Mucosa of gallbladder (tissue), 1 donor: ENCODE data around the gene ZC3H12D. TPM values are rescaled to one million over a fixed set of nuclear protein-coding genes. Genes with fewer than 3 reads are reported as not detected.
"Not testable (repeated sequence)": the region's sequence is repeated elsewhere in the genome, so short reads cannot be mapped to it uniquely, and the experiment has no call there.

Experiments used
- DNase-seq: peaks from one replicate; pipeline ENCODE4 v3.0.0-alpha.2; 2020; ENCODE audit warnings: low spot score
- total RNA-seq: library from RNA; stranded (reverse); gene quantifications from one replicate; pipeline ENCODE4 v1.2.1, GENCODE V29; 2021
- donor health status: DM: no; HTN: no; CAD: no.

ZC3H12D gene
- 1.6 TPM for total RNA-seq

DNA sequence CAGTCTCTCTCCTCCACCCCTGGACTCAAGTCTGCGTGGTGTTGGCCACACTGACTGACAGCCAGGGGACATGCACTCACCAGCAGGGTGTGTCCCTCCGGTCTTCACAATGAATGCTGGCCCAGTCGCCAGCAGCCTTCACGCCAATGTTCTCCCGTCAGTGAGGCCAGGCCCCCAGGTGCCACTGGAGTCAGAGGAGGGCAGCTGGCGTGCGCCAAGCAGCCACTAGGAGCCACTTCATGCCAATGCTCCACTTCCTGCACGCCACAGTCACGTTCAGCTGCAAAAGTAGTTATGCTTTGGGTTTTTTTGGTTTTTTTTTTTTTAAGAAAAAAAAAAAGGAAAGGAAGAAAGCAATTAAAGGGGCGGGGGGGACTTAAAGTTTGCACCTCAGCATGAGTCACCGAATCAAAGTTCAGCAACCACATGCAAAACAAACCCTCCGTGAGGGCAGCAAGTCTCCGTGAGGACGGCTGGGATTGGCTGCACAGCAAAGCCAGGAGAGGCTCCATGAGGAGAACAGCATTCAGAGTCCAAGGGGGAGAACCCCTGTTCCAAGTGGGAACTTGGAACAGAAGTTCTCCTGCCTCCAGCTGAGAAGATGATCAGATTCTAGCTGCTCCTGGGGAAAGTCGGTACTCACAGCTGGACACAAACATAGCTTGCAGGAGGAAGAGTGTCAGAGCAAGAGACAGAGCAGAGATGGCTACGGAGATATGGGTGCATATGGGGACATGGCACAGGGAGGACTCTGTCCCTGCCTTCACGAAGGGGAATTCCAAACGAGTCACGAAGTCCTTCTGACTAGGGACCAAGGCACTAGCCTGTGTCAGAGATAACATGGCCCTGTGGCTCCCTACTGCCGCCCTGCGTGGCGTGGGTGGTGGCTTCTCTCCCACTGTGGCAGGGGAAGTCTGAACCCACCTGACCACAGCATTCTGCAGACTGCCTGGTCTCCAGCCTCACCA, at the start of gene ZC3H12D:
Gene ZC3H12D (minus strand): TSS at position 282 of the 968 bp plus-strand sequence. CDS start 10,471 bp downstream, outside the sequence.
- peak; percentile 45 for DNase-seq

- DNase-seq: no peak
Observed at GRCh38 chr6:149529650-149530049, 44.8 kb upstream of the ZC3H12D start.

DNA sequence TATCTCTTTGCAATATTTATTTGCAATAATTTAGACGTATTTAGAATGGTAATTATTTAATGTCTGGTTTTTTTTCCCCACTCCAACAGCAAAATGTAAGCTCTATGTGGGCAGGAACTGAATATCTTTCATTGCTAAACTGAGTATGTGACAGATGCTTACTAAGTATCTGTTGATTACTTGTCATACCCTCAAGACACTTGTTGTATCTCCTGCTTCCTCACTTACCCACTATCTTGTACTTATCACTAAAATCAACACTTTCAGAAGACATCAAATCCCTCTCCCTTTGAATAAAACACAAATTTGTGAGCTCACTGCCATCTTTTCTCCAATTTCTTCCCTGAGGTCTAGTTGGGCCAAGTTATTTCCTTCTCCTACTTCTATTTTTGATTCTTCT, 30.7 kb upstream of the ZC3H12D start:
- no peak for DNase-seq

DNA sequence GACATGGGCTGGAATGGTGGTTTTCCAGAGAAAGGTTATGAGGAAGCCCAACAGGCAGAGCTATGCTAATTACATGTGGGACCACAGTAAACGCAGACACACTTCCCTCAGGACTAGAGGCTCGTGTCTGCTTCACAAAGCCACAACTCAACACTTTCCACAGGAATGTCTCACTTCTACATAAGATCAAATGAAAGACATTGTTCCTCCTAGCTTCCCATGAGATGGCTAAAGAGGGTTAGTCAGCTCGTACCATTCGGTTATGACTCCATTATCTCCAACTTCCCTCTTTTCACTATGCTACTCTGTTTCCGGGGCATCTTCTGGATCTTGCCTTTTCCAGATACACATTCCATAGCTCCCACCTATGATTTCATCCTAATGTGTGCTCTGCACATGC, 29.1 kb upstream of the ZC3H12D start:
- no peak for DNase-seq

- no peak for DNase-seq
Observed at GRCh38 chr6:149510793-149511512, 26.1 kb upstream of the ZC3H12D start.

DNA sequence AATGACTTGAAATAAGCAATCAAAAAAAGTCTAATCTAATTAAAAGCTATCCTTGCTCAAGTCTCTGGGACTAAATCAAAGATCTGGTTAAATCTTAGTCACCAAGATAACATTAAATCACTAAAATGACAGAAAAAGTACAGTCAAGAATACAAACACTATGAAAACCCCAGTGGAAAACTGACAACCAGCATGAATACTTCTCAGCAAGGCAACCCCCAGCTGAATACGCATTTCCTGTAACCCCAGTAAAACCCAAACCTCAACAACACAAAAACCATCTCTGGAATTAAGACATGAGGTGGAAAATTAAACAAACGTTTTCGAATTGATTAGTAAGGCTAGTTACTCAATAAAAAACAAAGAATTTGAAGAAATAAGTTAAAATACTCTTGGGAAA, 23.7 kb upstream of the ZC3H12D start:
- no peak for DNase-seq

DNA sequence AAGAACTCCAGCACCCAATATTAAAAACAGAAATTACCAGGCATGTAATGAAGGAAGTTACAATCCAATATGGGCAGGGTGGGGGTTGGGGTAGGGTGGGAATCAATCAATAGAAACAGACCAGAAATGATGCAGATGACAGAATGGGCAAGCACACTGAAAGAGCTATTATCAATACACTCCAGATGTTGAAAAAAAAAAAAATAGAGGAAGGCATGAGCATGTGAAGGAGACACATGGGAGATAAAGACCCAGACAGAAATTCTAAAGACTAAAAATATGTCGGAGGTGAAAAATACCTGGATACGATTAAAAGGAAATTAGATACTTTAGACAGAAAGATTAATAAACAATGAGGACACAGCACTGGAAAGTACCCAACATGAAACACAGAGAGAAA, 19.1 kb upstream of the ZC3H12D start:
- DNase-seq: no peak

GRCh38 chr6:149503276-149503675, 18.5 kb upstream of the ZC3H12D start:
- DNase-seq: no peak

GRCh38 chr6:149501768-149502167, 17.0 kb upstream of the ZC3H12D start:
- no peak for DNase-seq

DNA sequence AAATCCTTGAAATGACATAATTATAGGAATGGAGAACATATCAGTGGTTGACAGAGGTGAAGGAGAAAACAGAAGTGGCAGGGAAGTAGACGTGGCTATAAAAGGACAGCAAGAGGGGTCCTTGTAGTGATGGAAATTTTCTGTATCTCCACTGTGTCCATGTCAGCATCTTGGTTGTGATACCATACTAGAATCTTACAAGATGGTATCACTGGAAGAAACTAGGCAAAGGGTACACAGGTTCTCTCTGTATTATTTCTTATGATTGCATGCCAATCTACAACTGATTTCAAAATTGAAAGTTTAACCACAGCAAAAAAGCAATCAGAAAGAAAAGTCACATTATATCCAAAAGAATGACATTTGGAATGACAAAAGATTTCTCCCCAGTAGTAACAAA, 16.4 kb upstream of the ZC3H12D start:
- no peak for DNase-seq

DNA sequence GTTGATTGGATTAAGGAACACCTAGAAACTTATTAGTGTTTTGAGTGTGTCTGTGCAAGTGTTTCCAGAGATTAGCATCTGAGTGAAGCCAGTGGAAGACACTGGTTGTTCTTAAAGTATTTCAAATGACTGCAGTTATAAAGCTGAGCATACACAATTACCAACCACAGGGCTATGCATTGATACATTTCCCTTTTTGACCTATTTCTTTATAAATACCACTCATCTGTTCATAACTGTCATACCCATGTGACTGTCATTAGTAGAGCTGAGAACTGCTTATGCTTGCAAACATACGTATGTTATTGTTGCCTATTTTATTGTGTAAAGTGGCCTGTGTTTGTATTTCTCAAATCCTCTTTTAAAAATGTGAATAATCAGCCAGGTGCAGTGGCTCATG, 15.3 kb upstream of the ZC3H12D start:
- no peak for DNase-seq

DNA sequence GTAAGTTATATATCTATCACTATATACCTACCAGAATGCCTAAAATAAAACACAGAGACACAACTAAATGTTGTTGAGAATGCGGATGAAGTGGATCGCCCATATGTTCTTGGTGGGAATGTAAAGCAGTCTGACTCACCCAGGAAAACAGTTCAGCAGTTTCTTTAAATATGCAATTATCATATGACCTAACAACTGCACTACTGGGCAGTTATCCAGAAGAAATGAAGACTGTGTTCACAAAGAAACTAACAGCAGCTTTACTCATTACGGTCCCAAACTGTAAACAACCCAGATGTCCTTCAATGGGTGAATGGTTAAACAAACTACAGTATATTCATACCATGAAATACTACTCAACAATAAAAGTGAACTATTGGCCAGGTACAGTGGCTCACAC, 14.3 kb upstream of the ZC3H12D start:
- no peak for DNase-seq

GRCh38 chr6:149497365-149497764, 12.6 kb upstream of the ZC3H12D start:
- DNase-seq: no peak

DNA sequence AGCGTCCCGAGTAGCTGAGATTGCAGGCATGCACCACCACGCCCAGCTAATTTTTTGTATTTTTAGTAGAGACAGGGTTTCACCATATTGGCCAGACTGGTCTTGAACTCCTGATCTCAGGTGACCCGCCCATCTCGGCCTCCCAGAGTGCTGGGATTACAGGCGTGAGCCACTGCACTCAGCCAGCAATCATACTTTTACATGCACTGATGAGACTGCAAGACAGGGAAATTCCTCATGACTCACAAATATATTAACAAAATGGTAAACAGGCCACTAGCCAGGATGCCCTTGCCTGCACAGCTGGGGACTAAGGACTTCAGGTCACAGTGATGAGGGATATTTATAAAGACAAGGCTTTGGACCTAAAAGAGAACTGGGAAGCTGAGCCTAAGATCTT, 11.8 kb upstream of the ZC3H12D start:
- DNase-seq: not testable (repeated sequence)

GRCh38 chr6:149495349-149496016, 10.7 kb upstream of the ZC3H12D start:
- DNase-seq: not testable (repeated sequence)

DNA sequence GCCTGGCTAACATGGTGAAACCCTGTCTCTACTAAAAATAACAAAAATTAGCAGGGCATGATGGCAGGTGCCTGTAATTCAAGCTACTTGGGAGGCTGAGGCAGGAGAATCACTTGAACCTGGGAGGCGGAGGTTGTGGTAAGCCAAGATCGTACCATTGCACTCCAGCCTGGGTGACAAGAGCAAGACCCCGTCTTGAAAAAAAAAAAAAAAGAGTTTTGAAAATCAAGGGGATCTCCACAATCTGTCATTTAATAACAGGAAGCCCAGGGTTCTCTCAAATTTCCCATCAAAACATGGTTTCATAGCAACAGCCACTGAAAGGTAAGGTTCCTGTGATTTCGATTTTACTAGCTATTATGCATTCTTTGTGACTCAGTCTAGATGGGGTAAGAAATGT, 10.0 kb upstream of the ZC3H12D start:
- DNase-seq: not testable (repeated sequence)

DNA sequence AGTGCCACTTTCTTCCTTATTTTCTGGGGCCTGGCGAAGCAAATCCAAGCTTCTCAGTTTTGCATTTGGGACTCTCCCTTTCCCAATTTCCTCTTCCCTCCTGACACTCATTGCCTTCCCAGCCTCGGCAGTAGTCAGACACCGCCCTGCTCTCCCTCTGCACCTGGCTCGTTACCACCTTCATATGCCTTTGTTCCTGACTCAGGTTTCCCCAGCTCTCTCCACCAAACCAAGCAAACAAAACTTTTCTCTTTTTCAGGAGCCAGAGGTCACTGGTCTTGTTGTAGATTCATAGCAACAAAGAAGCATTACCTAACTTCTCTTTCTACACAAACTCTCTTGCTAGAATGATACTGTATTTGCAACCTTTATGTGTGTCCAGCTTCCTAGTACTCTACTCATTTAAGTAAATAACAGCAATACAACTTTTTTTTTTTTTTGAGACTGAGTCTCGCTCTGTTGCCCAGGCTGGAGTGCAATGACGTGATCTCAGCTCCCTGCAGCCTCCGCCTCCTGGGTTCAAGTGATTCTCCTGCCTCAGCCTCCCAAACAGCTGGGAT, 9.0 kb upstream of the ZC3H12D start:
- no peak for DNase-seq

GRCh38 chr6:149492798-149493343, 8.1 kb upstream of the ZC3H12D start:
- DNase-seq: no peak

DNA sequence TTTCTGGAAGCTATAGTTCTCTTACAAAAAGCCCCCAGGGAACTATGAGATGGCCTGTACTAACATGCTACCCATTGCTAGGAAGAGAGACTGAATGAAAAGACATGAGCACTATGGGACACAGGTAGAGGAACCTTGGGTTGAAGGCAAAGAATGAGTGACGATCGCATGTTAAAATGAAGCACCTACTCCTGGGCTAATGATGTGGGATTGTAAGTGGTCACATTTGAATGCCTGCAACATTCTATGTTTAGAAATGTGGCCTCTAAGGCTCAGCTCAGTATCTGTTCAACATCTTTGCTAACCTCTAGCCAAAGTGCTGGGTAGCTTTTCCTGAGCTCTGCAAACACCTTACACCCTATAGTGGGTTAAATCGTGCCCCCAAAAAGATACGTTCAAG, 5.2 kb upstream of the ZC3H12D start:
- DNase-seq: no peak

- no peak for DNase-seq
Observed at GRCh38 chr6:149488815-149489214, 4.0 kb upstream of the ZC3H12D start.

- DNase-seq: no peak
Observed at GRCh38 chr6:149487316-149487715, 2.5 kb upstream of the ZC3H12D start.
